ENCODE data around the gene POU2AF1. TPM values are rescaled to one million over a fixed set of nuclear protein-coding genes. Genes with fewer than 3 reads are reported as not detected.

The POU2AF1 gene
- polyA plus RNA-seq, 2 of the 4 experiments (the other 2 are of a cell fraction) = not detected

DNA sequence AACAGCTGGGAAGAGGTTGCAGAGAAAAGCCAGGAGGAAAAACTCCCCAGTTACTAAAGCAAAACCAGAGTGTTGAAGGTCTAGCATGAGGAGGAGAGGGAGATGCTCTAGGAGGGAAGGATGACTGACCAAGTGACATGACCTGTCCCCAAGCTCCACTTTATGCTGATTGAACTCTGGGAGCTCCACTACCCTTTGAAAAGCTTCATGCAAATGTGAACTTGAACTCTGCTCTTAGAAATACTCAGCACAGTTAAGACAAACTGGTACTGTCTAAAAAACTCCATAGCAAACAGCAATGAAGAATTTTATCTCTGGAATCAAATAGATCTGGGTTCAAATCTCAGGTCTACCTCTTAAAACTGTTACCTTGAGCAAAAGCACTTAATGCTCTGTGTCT is 14.5 kb upstream of the POU2AF1 start:
- Histone ChIP-seq H3K9me3 (no peaks in the 10 kb centered on the region), H3K27ac (no peak overlapping the region), H3K4me1 (no peaks in the 10 kb centered on the region), H3K4me3 (no peak overlapping the region), H3K4me2 (no peak overlapping the region)
- CTCF ChIA-PET = interaction anchor here (0.6 to 1.6 kb wide), 2 partner anchors 19 to 30 kb away, joined by 3 to 4 read pairs; no protein-coding TSS in a partner anchor
- no peak for ATAC-seq
- POLR2A ChIA-PET = no interaction called here
- no peak for TF ChIP-seq EP300 (IDR thresholded peaks at IDR 0.05)
- no peak for DNase-seq (ENCODE audit: low read depth in 1 of 2, low spot score in 1 of 2)
- FAIRE-seq = no peak

DNA sequence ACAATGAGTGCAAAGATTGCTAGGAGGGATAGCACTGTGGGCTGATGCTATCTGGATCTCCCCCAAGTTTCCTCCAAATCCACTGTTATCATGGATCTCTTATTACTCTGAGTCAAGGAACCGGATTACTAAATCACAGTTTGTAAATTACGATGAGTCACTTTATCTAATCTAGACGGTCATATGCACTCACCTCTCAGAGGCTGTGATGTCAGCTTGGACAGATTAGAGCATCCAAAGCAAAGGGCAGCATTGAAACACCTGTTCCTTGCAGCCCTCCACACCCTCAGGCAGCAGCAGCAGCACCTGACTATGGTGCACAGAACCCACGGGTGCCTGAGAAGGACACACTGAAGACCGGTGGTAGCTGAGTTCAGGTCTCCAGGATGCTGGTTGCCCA is 14.0 kb upstream of the POU2AF1 start:
- Histone ChIP-seq H3K27ac (no peak overlapping the region), H3K4me3 (no peak overlapping the region), H3K4me2 (no peak overlapping the region), H3K9me3 (no peaks in the 10 kb centered on the region), H3K4me1 (no peaks in the 10 kb centered on the region)
- POLR2A ChIA-PET = interaction anchor here (0.5 kb wide), 1 partner anchor 1301 kb away, joined by 3 read pairs; no protein-coding TSS in a partner anchor
- FAIRE-seq (no peak), DNase-seq (ENCODE audit: low read depth in 1 of 2, low spot score in 1 of 2) (no peak), ATAC-seq (no peak)
- TF ChIP-seq EHMT2 (IDR thresholded peaks at IDR 0.05; ENCODE audit: low read depth) = no peak
- 53% methylated on average over 4 of the region's 5 CpGs for WGBS (ENCODE audit: missing lambda C conversion rate)
- CTCF ChIA-PET = interaction anchor here (1.6 kb wide), 1 partner anchor 30 kb away, joined by 4 read pairs; no protein-coding TSS in a partner anchor

DNA sequence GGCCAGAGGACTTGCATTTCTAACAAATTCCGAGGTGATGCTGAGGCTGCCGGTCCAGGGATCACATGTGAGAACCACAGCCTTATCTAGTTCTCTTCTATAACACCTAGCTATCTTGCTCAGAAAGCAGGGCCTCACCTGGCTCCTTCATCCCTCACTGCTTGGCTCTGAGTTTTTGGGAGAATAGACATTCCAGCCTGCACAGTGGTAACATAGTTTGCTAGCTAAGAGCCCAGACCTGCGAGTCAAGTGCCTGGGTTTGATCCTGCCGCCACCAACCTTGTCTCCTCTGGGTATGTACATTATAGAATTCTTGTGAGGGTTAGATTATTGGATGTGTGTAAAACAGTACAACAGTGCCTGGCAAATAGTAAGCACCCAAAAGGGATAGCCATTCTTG is 13.5 kb upstream of the POU2AF1 start:
- H3K27ac ChIP-seq = no peak overlapping the region
- ATAC-seq (no peak), FAIRE-seq (no peak), DNase-seq (ENCODE audit: low read depth in 1 of 2, low spot score in 1 of 2) (no peak)
- TF ChIP-seq, protein P1, sequence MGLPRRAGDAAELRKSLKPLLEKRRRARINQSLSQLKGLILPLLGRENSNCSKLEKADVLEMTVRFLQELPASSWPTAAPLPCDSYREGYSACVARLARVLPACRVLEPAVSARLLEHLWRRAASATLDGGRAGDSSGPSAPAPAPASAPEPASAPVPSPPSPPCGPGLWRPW (IDR thresholded peaks at IDR 0.05) = no peak
- no peak for TF ChIP-seq NFE2L2 (conservative IDR thresholded peaks at IDR 0.05; ENCODE audit: low read length)
- TF ChIP-seq CHD4 (IDR thresholded peaks at IDR 0.05; ENCODE audit: borderline replicate concordance) = no peak
- no peak for TF ChIP-seq ZNF302 (CRISPR knock-in tag; IDR thresholded peaks at IDR 0.05)
- no peak for TF ChIP-seq SREBF2 (IDR thresholded peaks at IDR 0.05)
- no peak for TF ChIP-seq NPAS2 (CRISPR knock-in tag; IDR thresholded peaks at IDR 0.05; ENCODE audit: borderline replicate concordance)
- TF ChIP-seq RCOR1 (IDR thresholded peaks at IDR 0.05; ENCODE audit: low read depth, low read length) = no peak
- TF ChIP-seq, protein P2, sequence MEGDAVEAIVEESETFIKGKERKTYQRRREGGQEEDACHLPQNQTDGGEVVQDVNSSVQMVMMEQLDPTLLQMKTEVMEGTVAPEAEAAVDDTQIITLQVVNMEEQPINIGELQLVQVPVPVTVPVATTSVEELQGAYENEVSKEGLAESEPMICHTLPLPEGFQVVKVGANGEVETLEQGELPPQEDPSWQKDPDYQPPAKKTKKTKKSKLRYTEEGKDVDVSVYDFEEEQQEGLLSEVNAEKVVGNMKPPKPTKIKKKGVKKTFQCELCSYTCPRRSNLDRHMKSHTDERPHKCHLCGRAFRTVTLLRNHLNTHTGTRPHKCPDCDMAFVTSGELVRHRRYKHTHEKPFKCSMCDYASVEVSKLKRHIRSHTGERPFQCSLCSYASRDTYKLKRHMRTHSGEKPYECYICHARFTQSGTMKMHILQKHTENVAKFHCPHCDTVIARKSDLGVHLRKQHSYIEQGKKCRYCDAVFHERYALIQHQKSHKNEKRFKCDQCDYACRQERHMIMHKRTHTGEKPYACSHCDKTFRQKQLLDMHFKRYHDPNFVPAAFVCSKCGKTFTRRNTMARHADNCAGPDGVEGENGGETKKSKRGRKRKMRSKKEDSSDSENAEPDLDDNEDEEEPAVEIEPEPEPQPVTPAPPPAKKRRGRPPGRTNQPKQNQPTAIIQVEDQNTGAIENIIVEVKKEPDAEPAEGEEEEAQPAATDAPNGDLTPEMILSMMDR (IDR thresholded peaks at IDR 0.05) = no peak
- TF ChIP-seq HDAC2 (IDR thresholded peaks at IDR 0.05) = no peak
- TF ChIP-seq HOXB5 (CRISPR knock-in tag; IDR thresholded peaks at IDR 0.05) = no peak
- TF ChIP-seq, protein P3, sequence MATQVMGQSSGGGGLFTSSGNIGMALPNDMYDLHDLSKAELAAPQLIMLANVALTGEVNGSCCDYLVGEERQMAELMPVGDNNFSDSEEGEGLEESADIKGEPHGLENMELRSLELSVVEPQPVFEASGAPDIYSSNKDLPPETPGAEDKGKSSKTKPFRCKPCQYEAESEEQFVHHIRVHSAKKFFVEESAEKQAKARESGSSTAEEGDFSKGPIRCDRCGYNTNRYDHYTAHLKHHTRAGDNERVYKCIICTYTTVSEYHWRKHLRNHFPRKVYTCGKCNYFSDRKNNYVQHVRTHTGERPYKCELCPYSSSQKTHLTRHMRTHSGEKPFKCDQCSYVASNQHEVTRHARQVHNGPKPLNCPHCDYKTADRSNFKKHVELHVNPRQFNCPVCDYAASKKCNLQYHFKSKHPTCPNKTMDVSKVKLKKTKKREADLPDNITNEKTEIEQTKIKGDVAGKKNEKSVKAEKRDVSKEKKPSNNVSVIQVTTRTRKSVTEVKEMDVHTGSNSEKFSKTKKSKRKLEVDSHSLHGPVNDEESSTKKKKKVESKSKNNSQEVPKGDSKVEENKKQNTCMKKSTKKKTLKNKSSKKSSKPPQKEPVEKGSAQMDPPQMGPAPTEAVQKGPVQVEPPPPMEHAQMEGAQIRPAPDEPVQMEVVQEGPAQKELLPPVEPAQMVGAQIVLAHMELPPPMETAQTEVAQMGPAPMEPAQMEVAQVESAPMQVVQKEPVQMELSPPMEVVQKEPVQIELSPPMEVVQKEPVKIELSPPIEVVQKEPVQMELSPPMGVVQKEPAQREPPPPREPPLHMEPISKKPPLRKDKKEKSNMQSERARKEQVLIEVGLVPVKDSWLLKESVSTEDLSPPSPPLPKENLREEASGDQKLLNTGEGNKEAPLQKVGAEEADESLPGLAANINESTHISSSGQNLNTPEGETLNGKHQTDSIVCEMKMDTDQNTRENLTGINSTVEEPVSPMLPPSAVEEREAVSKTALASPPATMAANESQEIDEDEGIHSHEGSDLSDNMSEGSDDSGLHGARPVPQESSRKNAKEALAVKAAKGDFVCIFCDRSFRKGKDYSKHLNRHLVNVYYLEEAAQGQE (IDR thresholded peaks at IDR 0.05) = no peak
- TF ChIP-seq ZFP36 (IDR thresholded peaks at IDR 0.05; ENCODE audit: borderline replicate concordance, partially characterized antibody) = no peak
- TF ChIP-seq TP53 (CRISPR knock-in tag; IDR thresholded peaks at IDR 0.05) = no peak
- no peak for TF ChIP-seq TFCP2L1 (CRISPR knock-in tag; IDR thresholded peaks at IDR 0.05)
- TF ChIP-seq RNF2 (IDR thresholded peaks at IDR 0.05; ENCODE audit: borderline replicate concordance, low read depth) = no peak
- no peak for TF ChIP-seq HOXB13 (CRISPR knock-in tag; IDR thresholded peaks at IDR 0.05; ENCODE audit: low read depth)
- no peaks in the 10 kb centered on the region for H3K4me1 ChIP-seq
- H3K9me3 ChIP-seq = no peaks in the 10 kb centered on the region
- 55% methylated on average over 4 of the region's 4 CpGs for WGBS (ENCODE audit: missing lambda C conversion rate)
- no peak overlapping the region for H3K4me3 ChIP-seq
- POLR2A ChIA-PET = interaction anchor here (0.5 kb wide), 1 partner anchor 1300 kb away, joined by 3 read pairs; no protein-coding TSS in a partner anchor
- no peak overlapping the region for H3K4me2 ChIP-seq
- CTCF ChIA-PET = interaction anchor here (1.6 kb wide), 1 partner anchor 31 kb away, joined by 4 read pairs; no protein-coding TSS in a partner anchor
